ENCODE results near the gene CHKA. TPM values are rescaled to one million over a fixed set of nuclear protein-coding genes. Genes with fewer than 3 reads are reported as not detected.

CHKA gene
- total and polyA plus RNA-seq, 4 experiments from 2014 or later, result 1.5 to 2.7 (median 2.6) TPM

DNA sequence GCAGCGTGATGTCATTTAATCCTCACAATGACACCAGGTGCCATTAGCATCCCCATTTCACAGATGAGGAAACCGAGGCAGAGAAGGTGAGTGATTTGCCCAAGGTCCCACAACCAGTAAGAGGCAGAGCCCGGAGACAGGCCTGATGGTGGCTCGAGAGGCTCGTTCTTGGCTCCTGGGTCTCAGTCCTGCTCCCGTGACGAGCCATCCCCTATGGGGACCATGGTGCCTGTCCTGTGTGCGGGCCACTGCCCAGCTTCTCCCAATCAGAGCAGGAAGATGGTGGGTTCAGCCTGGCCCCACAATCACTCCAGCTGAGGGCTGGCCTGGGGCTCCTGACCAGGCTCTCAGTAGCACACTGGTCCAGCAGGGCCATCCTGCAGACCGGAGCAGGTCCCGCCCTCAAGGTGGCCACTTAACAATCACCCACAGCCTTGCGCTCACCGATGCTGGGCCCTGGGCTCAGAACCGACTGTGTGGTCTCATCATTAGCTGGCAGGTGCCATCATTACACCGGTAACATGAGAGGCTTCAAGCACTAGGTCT, 107.5 kb downstream of the CHKA start:
- no peaks in the 10 kb centered on the region for H3K9me3 Mint-ChIP-seq
- intact Hi-C loops (cut with micrococcal nuclease), result no loop called here

DNA sequence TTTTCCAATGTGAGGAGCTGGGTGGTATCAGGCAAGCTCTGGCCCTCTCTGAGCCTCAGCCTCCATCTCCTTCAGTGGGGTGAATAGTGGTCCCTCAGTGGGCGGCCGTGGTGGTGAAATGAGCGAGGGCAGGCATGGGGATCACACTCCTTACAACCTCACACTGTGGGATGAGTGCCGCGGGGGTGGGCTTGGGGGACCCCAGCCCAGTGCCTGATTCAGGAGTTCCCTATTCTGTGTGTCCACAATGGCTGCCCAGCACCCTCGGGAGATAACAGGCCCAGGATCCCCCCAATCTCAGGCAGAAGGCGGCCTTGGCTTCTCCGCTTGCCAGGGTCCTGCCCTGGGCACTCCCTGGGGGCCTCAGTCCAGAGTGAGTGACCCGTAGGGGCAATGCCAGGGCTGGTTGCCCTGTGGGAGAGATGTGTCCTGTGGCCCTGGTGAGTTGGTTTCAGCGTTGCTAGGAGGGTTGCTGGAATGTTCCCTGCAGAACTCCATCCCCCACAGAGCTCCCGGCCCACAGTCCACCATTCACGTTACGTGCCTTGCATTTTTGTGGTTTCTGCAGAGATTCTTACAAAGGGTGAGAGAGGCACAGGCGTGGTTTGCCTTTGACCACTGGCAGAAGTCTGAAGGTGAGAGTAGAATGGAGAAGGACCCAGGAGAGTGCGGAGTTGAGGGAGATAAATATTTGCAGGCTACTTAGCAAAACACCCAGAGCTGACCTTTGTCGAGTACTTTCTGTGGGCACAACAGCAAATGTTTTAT, 108.2 kb downstream of the CHKA start:
- Mint-ChIP-seq H3K27ac (no peak overlapping the region), H3K9me3 (no peaks in the 10 kb centered on the region), H3K4me3 (no peak overlapping the region), H3K36me3 (no peaks in the 10 kb centered on the region), H3K4me1 (no peaks in the 10 kb centered on the region), H3K27me3 (no peaks in the 10 kb centered on the region)
- ChIA-PET POLR2A (ENCODE audit: partially characterized antibody) (no interaction called here), CTCF (ENCODE audit: partially characterized antibody) (no interaction called here)
- Histone ChIP-seq H3K27me3 (ENCODE audit: insufficient read depth, low read length) (no peaks in the 10 kb centered on the region), H3K4me3 (ENCODE audit: low read length in 2 of 2) (no peak overlapping the region), H3K4me1 (ENCODE audit: insufficient read depth, low read length) (no peaks in the 10 kb centered on the region), H3K27ac (ENCODE audit: low read depth, low read length) (no peak overlapping the region), H3K36me3 (ENCODE audit: insufficient read depth, low read length) (no peaks in the 10 kb centered on the region), H3K9me3 (ENCODE audit: control insufficient read depth in 1 of 2, low read length in 2 of 2) (no peaks in the 10 kb centered on the region)
- DNase-seq, result peak in 1 of 5 donors; percentile 27
- intact Hi-C loops (cut with micrococcal nuclease), result no loop called here

More for the DNA sequence above, 107.5 kb downstream of the CHKA start:
- no peaks in the 10 kb centered on the region for H3K27me3 ChIP-seq (ENCODE audit: insufficient read depth, low read length)
- ChIA-PET CTCF (ENCODE audit: partially characterized antibody) (no interaction called here), POLR2A (ENCODE audit: partially characterized antibody) (no interaction called here)
- no peaks in the 10 kb centered on the region for H3K9me3 ChIP-seq (ENCODE audit: control insufficient read depth in 1 of 2, low read length in 2 of 2)
- Mint-ChIP-seq H3K27ac (no peak overlapping the region), H3K36me3 (no peaks in the 10 kb centered on the region), H3K4me3 (no peak overlapping the region), H3K27me3 (no peaks in the 10 kb centered on the region), H3K4me1 (no peaks in the 10 kb centered on the region)
- no peaks in the 10 kb centered on the region for H3K4me1 ChIP-seq (ENCODE audit: insufficient read depth, low read length)
- no peaks in the 10 kb centered on the region for H3K36me3 ChIP-seq (ENCODE audit: insufficient read depth, low read length)
- no peak overlapping the region for H3K27ac ChIP-seq (ENCODE audit: low read depth, low read length)
- H3K4me3 ChIP-seq (ENCODE audit: low read length in 2 of 2), result no peak overlapping the region
- no peak for DNase-seq

DNA sequence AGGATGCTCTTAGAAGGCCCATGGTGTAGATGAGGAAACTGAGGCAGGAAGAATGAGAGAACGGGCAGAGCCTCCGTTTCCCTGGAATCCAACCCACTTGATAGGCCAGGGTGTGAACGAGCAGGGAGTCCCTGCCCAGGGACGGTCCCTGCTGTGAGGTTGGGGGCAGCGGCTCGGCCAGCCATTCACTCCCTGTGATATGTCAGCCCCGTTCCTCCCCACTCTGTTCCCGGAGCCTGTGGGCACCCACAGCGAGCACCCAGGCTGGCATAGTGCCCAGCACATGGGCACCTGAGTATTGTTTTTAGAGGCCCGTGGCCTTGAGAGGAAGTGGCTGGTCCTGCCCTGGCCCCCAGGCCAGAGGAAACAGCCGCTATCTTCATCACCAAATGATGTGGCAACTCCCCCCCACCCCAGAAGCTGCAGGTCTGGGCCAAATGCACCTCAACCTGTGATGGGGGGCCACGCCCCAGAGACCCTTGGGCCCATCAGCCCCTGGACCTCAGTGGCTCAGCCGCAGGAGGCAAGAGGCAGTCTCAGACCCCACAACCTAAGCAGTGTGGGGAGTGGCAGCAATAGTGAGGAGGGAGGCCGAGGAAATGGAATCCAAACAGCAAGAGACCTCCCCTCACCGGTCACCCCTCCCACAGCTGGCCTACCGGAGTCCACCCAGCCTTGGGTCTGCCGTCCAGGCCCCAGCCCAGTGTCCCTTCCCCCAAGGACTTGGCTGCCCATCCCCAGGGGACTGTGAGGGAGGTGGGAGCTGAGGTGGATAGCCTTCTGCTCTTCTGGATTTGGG, 108.9 kb downstream of the CHKA start:
- Histone ChIP-seq H3K36me3 (ENCODE audit: insufficient read depth, low read length) (no peaks in the 10 kb centered on the region), H3K4me1 (ENCODE audit: insufficient read depth, low read length) (no peaks in the 10 kb centered on the region), H3K9me3 (ENCODE audit: control insufficient read depth in 1 of 2, low read length in 2 of 2) (no peaks in the 10 kb centered on the region), H3K27me3 (ENCODE audit: insufficient read depth, low read length) (no peaks in the 10 kb centered on the region), H3K4me3 (ENCODE audit: low read length in 2 of 2) (no peak overlapping the region), H3K27ac (ENCODE audit: low read depth, low read length) (no peak overlapping the region)
- Mint-ChIP-seq H3K9me3 (no peaks in the 10 kb centered on the region), H3K27me3 (no peaks in the 10 kb centered on the region), H3K4me1 (no peaks in the 10 kb centered on the region), H3K27ac (no peak overlapping the region), H3K4me3 (no peak overlapping the region), H3K36me3 (no peaks in the 10 kb centered on the region)
- ChIA-PET POLR2A (ENCODE audit: partially characterized antibody) (no interaction called here), CTCF (ENCODE audit: partially characterized antibody) (no interaction called here)
- DNase-seq, result peak in 1 of 5 donors; percentile 12
- intact Hi-C loops (cut with micrococcal nuclease), result no loop called here

DNA sequence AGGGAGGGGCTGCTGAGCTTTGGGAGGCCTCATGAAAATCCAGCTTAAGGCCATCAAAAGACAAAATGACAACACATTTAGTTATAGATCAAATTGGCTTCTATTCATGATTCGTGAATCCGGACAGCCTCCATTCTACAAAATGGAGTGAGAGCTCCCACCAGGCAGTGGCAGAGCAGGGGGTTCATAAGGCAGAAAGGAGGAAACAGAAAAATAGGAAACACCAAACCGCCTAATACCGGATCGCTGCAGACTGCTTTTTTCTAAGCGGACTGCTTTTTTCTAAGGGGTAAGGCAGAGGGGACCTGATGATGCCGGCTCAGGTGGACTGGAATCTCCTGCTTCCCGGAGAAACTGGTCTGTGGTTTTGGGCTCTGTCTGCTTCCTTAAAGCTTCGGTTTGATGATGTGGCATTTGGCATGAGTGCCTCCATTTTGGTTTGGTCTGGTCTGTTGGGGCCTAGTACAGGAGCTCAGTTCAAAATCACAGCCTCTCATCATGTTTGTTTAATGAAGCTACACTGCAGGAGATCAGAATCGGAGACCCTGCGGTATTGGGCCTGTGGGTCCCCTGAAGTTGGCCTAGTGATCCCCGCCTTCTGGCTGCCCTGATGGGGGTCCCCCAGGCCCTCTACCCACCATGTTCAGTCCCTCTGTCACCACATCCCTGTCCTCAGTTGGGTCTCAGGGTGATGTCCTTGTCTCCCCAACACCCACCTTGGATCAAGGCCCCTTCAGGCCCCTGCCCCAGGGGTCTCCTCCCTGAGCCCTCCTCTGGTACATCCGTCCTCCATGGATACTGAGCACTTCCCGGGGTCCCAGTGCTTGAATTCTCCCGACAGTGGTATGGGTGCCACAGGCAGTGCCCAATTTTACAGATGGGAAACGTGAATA, 109.9 kb downstream of the CHKA start:
- Mint-ChIP-seq H3K9me3 (no peaks in the 10 kb centered on the region), H3K4me1 (no peaks in the 10 kb centered on the region), H3K27ac (peak overlapping the region in 1 of 7 donors; percentile 49), H3K36me3 (no peaks in the 10 kb centered on the region), H3K27me3 (no peaks in the 10 kb centered on the region), H3K4me3 (no peak overlapping the region)
- no peak overlapping the region for H3K27ac ChIP-seq (ENCODE audit: low read depth, low read length)
- H3K4me1 ChIP-seq (ENCODE audit: insufficient read depth, low read length), result no peaks in the 10 kb centered on the region
- H3K4me3 ChIP-seq (ENCODE audit: low read length in 2 of 2), result no peak overlapping the region
- CTCF ChIA-PET (ENCODE audit: partially characterized antibody), result no interaction called here
- no peaks in the 10 kb centered on the region for H3K36me3 ChIP-seq (ENCODE audit: insufficient read depth, low read length)
- DNase-seq, result peak in 1 of 5 donors; percentile 5
- no peaks in the 10 kb centered on the region for H3K9me3 ChIP-seq (ENCODE audit: control insufficient read depth in 1 of 2, low read length in 2 of 2)
- intact Hi-C loops (cut with micrococcal nuclease), result no loop called here
- H3K27me3 ChIP-seq (ENCODE audit: insufficient read depth, low read length), result no peaks in the 10 kb centered on the region
- POLR2A ChIA-PET (ENCODE audit: partially characterized antibody), result no interaction called here

DNA sequence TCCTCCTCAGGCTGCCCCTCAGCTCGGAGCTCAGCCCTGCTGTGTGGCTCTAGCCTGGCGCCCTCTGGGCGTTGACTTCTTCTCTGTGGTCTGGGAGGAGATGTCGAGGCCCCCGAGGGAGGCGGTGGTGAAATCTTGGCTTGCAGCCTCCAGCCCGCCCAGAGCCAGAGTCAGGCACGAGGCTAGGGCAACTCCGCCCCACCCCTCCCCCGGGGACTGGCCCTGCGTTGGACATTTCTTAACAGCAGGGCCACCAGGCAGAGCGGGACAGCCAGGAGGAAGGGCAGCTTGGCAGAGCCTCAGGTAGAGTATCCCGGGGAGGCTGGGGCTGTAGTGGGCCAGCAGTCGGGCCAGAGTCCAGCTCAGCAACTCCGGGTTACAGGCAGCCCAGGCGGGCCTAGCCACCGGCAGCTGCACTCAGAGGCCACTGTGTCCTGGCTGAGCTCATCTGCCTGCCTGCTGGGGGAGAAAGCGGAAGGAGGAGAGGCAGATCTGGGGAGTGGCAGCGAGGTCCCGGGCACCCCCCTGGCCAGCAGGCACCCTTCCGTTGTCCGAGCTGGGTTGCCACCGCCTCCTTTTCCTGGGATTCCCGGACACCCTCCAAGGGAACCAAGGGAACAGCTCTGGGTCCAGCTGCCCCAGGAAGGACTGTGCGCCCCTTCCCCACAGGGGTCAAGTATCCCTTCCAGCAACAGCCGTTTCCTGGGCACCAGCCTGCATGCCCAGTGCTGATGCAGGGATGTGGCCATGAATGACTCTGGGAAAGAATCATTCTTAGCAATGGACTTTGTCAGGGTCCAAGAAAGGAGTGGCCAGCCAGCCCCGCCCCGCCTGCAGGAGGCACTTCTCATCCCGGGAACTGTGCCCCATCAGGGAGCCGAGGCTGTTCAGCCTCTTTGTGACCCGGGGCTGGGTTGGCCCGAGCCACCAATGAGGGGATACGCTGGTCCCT, 110.8 kb downstream of the CHKA start, which contains the start of gene ALDH3B1:
Gene ALDH3B1, plus strand, starts transcription at position 238 of the 952 bp plus-strand sequence. CDS start 4,971 bp downstream, outside the sequence.
- no peaks in the 10 kb centered on the region for H3K4me1 ChIP-seq (ENCODE audit: insufficient read depth, low read length)

DNA sequence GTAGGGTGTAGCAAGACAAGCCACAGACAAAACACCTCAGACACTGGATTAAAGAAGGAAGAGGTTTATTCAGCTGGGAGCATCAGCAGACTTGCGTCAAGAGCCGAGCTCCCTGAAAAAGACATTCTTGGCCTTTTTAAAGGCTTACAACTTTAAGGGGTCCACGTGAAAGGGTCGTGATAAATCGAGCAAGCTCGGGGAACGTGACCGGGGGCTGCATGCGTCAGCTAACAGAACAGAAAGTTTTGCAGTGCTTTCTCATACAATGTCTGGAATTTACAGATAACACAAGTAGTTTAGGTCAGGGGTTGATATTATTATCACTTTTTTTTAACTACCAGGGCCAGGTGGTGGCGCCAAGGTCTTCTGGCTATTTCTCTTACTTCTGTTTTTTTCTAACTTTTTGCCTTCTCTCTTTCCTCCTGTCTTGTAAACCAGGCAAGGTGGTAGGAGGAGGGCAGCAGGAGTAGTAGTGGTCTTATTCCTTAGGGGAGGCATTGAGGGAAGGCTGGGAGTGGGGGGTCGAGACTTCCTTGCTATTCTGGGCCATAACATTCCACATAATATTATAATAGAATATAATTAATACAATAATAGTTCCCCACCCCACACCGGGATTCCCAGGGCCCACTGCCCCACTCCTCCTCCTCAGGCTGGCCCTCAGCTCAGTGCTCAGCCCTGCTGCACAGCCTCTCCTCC, 111.6 kb downstream of the CHKA start:
- Mint-ChIP-seq H3K9me3 (no peaks in the 10 kb centered on the region), H3K4me1 (peaks cover 0 to 4% (median 4%) of the 10 kb centered on the region in 4 donors), H3K36me3 (no peaks in the 10 kb centered on the region), H3K27ac (peak overlapping the region in 2 of 7 donors; percentile 27 to 66), H3K27me3 (no peaks in the 10 kb centered on the region), H3K4me3 (no peak overlapping the region)
- DNase-seq, result peak in 1 of 5 donors; percentile 13
- ChIA-PET POLR2A (ENCODE audit: partially characterized antibody) (no interaction called here), CTCF (ENCODE audit: partially characterized antibody) (no interaction called here)
- no peaks in the 10 kb centered on the region for H3K9me3 ChIP-seq (ENCODE audit: control insufficient read depth in 1 of 2, low read length in 2 of 2)
- no peak overlapping the region for H3K27ac ChIP-seq (ENCODE audit: low read depth, low read length)
- no peaks in the 10 kb centered on the region for H3K36me3 ChIP-seq (ENCODE audit: insufficient read depth, low read length)
- intact Hi-C loops (cut with micrococcal nuclease), result no loop called here
- no peak overlapping the region for H3K4me3 ChIP-seq (ENCODE audit: low read length in 2 of 2)
- H3K27me3 ChIP-seq (ENCODE audit: insufficient read depth, low read length), result no peaks in the 10 kb centered on the region
- H3K4me1 ChIP-seq (ENCODE audit: insufficient read depth, low read length), result peaks cover 6% of the 10 kb centered on the region

More for the DNA sequence above, 110.8 kb downstream of the CHKA start, which contains the start of gene ALDH3B1:
- DNase-seq, result peak in 1 of 5 donors; percentile 28
- H3K36me3 Mint-ChIP-seq, result no peaks in the 10 kb centered on the region
- ChIA-PET POLR2A (ENCODE audit: partially characterized antibody) (no interaction called here), CTCF (ENCODE audit: partially characterized antibody) (no interaction called here)
- Histone ChIP-seq H3K27me3 (ENCODE audit: insufficient read depth, low read length) (no peaks in the 10 kb centered on the region), H3K9me3 (ENCODE audit: control insufficient read depth in 1 of 2, low read length in 2 of 2) (no peaks in the 10 kb centered on the region), H3K4me3 (ENCODE audit: low read length in 2 of 2) (no peak within 1 kb of the TSS), H3K27ac (ENCODE audit: low read depth, low read length) (no peak within 1 kb of the TSS), H3K36me3 (ENCODE audit: insufficient read depth, low read length) (no peaks in the 10 kb centered on the region)
- no peaks in the 10 kb centered on the region for H3K27me3 Mint-ChIP-seq
- H3K4me1 Mint-ChIP-seq, result no peaks in the 10 kb centered on the region
- intact Hi-C loops (cut with micrococcal nuclease), result no loop called here
- H3K4me3 Mint-ChIP-seq, result no peak within 1 kb of the TSS
- no peaks in the 10 kb centered on the region for H3K9me3 Mint-ChIP-seq
- H3K27ac Mint-ChIP-seq, result peak within 1 kb of the TSS in 3 of 7 donors; percentile 3 to 66 (median 27)
